Kidney epithelial cell (primary cell): ENCODE results near the gene TSG101. TPM values are rescaled to one million over a fixed set of nuclear protein-coding genes. Genes with fewer than 3 reads are reported as not detected.

Experiments
- DNase-seq: peaks from one replicate; pipeline ENCODE4 v3.0.0-alpha.2; 2010; ENCODE audit warnings: low read depth
- H3K27me3 ChIP-seq: 2 replicates; pipeline ENCODE4 v1.6.0; 2011; ENCODE audit warnings: low read length; ENCODE audit not compliant: control insufficient read depth, insufficient read depth
- H3K36me3 ChIP-seq: 2 replicates; pipeline ENCODE4 v1.5.1; 2011; ENCODE audit warnings: low read length; ENCODE audit not compliant: control insufficient read depth, insufficient read depth
- H3K4me3 ChIP-seq: 2 replicates; pipeline ENCODE4 v1.5.1; 2011; ENCODE audit warnings: low read depth, mild to moderate bottlenecking, control low read depth, low read length
- total RNA-seq: library from RNA; depleted of rRNA; stranded (reverse); fragments of >200 nt; gene quantifications from 2 replicates; pipeline ENCODE4 v1.2.3, GENCODE V29; 2015
- TF ChIP-seq, protein P1 (sequence below): IDR thresholded peaks from 2 replicates; pipeline ENCODE4 v1.5.1; 2011; ENCODE audit warnings: mild to moderate bottlenecking, moderate library complexity, low read length, control low read depth, inconsistent platforms; ENCODE audit not compliant: insufficient read depth, poor library complexity, severe bottlenecking

The TSG101 gene
- total RNA-seq, 1 donor from 2014 or later = 180 TPM

DNA sequence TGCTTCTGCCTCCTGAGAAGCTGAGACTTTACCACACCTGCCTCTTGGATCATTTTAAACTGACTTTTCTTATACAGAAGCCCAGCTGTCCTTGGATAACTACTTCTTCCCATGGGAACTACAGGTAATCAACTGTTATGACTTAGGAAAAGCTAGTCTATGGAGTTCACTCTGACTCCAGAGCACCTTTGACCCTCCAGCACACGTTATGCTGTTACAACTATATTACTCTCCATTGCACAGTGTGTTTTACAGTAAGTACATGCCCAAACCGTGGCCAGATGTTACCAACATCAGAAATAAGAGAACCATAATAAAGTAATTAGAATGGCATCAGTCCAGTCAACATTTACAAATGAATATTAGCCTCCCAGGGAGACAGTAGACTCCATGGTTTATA, 21.3 kb upstream of the TSG101 start:
- H3K36me3 ChIP-seq = no peaks in the 10 kb centered on the region
- TF ChIP-seq, protein P1, sequence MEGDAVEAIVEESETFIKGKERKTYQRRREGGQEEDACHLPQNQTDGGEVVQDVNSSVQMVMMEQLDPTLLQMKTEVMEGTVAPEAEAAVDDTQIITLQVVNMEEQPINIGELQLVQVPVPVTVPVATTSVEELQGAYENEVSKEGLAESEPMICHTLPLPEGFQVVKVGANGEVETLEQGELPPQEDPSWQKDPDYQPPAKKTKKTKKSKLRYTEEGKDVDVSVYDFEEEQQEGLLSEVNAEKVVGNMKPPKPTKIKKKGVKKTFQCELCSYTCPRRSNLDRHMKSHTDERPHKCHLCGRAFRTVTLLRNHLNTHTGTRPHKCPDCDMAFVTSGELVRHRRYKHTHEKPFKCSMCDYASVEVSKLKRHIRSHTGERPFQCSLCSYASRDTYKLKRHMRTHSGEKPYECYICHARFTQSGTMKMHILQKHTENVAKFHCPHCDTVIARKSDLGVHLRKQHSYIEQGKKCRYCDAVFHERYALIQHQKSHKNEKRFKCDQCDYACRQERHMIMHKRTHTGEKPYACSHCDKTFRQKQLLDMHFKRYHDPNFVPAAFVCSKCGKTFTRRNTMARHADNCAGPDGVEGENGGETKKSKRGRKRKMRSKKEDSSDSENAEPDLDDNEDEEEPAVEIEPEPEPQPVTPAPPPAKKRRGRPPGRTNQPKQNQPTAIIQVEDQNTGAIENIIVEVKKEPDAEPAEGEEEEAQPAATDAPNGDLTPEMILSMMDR = no peak
- no peak for DNase-seq
- no peak overlapping the region for H3K4me3 ChIP-seq
- no peaks in the 10 kb centered on the region for H3K27me3 ChIP-seq

DNA sequence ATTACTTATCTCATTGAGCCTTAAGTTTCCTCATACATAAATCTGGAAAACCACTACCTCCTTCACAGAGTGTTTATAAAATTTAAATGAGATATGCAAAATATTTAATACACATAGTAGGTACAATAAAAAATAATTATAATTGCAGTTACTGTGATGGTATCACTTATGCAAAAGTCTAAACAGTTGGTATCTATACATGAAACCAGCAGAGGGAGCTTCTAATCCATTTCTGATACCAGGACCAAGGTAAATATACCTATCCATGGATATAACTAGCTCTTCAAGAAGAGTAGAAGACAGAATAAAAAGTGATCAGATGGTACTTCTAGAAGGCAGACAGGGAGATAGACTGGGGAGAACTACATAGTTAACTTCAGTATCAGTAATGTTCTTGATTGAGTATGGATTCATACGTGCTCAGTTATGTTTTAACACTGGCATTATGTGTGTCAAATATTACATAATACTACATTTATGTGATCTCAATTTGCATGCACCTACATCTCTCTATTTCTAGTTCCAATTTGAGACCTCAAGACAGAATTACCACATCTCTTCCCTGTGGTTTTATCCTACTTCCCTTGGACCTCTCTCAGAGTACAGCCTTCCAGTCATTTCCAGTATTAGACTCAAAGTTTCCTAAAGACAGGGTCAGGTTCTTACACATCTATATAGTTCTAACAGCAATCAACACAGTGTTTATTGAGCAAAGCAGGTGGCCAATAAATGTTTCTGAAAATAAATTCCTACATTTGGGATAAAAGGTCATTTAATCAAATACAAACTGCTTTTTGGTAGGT, 13.7 kb upstream of the TSG101 start:
- TF ChIP-seq, protein P1 = peak; percentile 45
- Histone ChIP-seq H3K36me3 (no peaks in the 10 kb centered on the region), H3K27me3 (no peaks in the 10 kb centered on the region), H3K4me3 (no peak overlapping the region)
- no peak for DNase-seq

DNA sequence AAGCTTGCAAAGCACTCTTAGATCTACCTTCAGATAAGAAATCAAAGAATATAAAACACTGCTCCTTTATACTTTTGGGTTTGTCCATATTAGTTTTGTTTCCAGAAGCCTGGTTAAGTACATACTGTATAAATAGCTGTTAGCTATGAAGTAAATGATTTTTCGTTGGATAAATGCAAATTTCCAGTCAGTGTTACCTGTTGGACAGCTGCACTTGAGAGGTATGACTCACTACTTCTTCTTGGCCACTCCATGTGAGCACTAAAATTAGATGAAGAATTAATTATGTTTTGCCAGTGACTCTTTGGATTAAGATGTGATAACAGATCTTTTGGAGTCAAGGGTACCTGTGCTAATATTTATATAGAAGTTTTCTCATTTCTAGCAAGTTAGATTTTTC, 9.5 kb upstream of the TSG101 start:
- Histone ChIP-seq H3K4me3 (no peak overlapping the region), H3K36me3 (no peaks in the 10 kb centered on the region), H3K27me3 (no peaks in the 10 kb centered on the region)
- DNase-seq = no peak
- TF ChIP-seq, protein P1 = no peak

DNA sequence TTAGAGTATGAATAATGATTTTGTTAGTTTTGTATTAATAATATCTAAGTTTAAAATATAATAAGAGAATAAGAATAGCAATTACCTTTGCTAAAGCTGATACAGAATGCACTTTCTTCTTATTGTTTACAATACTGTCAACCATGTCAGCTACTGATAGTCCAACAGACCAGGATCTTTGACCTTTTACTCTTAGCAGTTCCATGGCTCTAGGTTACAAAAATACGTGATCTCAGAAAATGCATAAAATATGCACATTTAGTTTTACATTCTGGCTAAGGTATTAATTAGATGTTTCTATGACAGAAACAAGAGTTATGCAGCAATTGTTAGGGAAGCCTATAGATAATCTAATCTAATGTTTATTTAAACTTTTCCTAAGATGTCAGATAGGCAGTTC, 7.5 kb upstream of the TSG101 start:
- Histone ChIP-seq H3K4me3 (no peak overlapping the region), H3K36me3 (no peaks in the 10 kb centered on the region), H3K27me3 (no peaks in the 10 kb centered on the region)
- TF ChIP-seq, protein P1 = no peak
- DNase-seq = no peak

DNA sequence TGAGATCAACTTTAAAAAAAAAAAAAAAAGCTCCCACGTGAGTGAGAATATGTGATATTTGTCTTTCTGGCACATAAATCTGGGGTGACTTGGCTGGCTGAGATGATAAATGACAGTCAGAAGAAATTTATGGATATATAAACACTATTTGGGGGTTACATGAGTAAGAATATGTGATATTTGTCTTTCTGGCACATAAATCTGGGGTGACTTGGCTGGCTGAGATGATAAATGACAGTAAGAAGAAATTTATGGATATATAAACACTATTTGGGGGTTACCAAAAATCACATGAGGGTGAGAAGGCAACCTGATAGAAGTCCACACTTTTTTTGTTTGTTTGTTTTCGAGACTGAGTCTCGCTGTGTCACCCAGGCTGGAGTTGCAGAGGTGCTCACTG, 6.6 kb upstream of the TSG101 start:
- H3K27me3 ChIP-seq = no peaks in the 10 kb centered on the region
- DNase-seq = no peak
- no peaks in the 10 kb centered on the region for H3K36me3 ChIP-seq
- H3K4me3 ChIP-seq = no peak overlapping the region
- TF ChIP-seq, protein P1 = no peak

DNA sequence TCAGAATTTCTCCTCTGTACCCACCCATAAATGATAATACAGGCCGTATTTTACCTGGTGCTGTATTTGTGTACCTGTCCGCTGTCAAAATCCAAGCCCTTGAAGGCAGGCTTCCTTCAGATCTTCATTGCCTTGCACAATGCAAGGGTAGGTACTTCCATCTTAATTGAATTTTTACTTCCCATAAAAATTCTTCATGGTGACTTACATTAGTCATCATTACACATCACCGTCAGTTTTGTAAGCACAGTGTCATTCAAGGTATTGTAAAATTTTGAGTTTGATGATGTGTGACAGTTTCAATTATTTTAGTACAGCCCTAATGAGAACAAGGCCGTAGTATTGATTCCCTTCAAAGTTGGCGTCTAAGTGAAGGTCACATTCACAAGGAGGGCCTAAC, 770 bp upstream of the TSG101 start:
- no peaks in the 10 kb centered on the region for H3K36me3 ChIP-seq
- peak overlapping the region; percentile 82 for H3K4me3 ChIP-seq
- peak; percentile 10 for DNase-seq
- H3K27me3 ChIP-seq = no peaks in the 10 kb centered on the region
- TF ChIP-seq, protein P1 = no peak
